ENCODE results near the gene FLYWCH1. TPM values are rescaled to one million over a fixed set of nuclear protein-coding genes. Genes with fewer than 3 reads are reported as not detected.

The FLYWCH1 gene
- total and polyA plus RNA-seq, 2 of the 8 experiments (the other 6 are each of a cell fraction or from before 2014, with no cell fraction given) = 12.4 to 23.5 TPM

- H3K4me3 ChIP-seq (ENCODE audit: extremely low read depth in 1 of 4, insufficient read depth in 2 of 4, low read depth in 3 of 4, low read length in 4 of 4) = no peak overlapping the region
- peak overlapping the region in 1 of 2 experiments; percentile 100; a peak in 1 of 4 replicates for H3K4me2 ChIP-seq (ENCODE audit: insufficient read depth in 1 of 2, low read depth in 2 of 2, low read length in 2 of 2)
- H3K9ac ChIP-seq (replicated peaks in 1 of 4; ENCODE audit: extremely low read depth in 1 of 4, low read depth in 3 of 4, low read length in 3 of 4) = no peak overlapping the region
- no peak overlapping the region for H3K4ac ChIP-seq (replicated peaks; ENCODE audit: insufficient read length, low read depth, low read length)
- peaks cover 0 to 6% (median 2%) of the 10 kb centered on the region in 4 experiments; a peak in 3 of 7 replicates for H3K4me1 ChIP-seq (replicated peaks in 1 of 4; ENCODE audit: control insufficient read depth in 3 of 4, insufficient read depth in 4 of 4, low read length in 3 of 4)
- H3K79me1 ChIP-seq (ENCODE audit: low read depth, low read length) = no peaks in the 10 kb centered on the region; the same call in 1 of the 2 replicates
- H3K27me3 ChIP-seq (replicated peaks in 1 of 4; ENCODE audit: control insufficient read depth in 3 of 4, extremely low read depth in 1 of 4, insufficient read depth in 3 of 4, low read length in 3 of 4) = peaks cover 0 to 9% (median 8%) of the 10 kb centered on the region in 4 experiments; a peak in 5 of 7 replicates
- no peak overlapping the region for H3K18ac ChIP-seq (ENCODE audit: extremely low read depth, low read length)
- H2AFZ ChIP-seq (ENCODE audit: low read length) = no peak overlapping the region
- H3K14ac ChIP-seq (ENCODE audit: insufficient read length) = no peak overlapping the region
- H2BK5ac ChIP-seq (ENCODE audit: low read depth, low read length) = no peak overlapping the region
- POLR2A ChIA-PET (ENCODE audit: partially characterized antibody) = interaction anchor here (2.6 kb wide), 1 partner anchor 162 kb away, joined by 11 read pairs; the partner anchor contains the start of gene SRRM2
- H3K27ac ChIP-seq (ENCODE audit: low read depth, low read length) = no peak overlapping the region
- H2BK20ac ChIP-seq (ENCODE audit: low read length) = no peak overlapping the region
- H3K9me3 ChIP-seq (ENCODE audit: insufficient read depth in 2 of 2, low read depth in 1 of 2, low read length in 1 of 2) = no peaks in the 10 kb centered on the region
- H3K23me2 ChIP-seq (ENCODE audit: low read depth, low read length) = peaks cover 13% of the 10 kb centered on the region
- no peak overlapping the region for H4K8ac ChIP-seq (ENCODE audit: extremely low read depth, insufficient read depth, low read length)
- H4K20me1 ChIP-seq (replicated peaks in 1 of 2; ENCODE audit: control insufficient read depth in 1 of 2, insufficient read depth in 2 of 2, low read length in 2 of 2) = no peaks in the 10 kb centered on the region
- peaks cover 0 to 4% (median 0%) of the 10 kb centered on the region in 4 experiments; a peak in 1 of 8 replicates for H3K36me3 ChIP-seq (ENCODE audit: control insufficient read depth in 2 of 4, insufficient read depth in 4 of 4, low read length in 3 of 4)
- CTCF ChIA-PET (ENCODE audit: partially characterized antibody) = interaction anchor here (1.1 to 9.9 kb wide), 6 partner anchors 10 to 75 kb away, joined by 3 to 98 read pairs (median 8); partner anchors contain the start of gene FLYWCH2
- no peak overlapping the region for H4K5ac ChIP-seq (ENCODE audit: insufficient read length, low read depth, low read length)
- H2AK5ac ChIP-seq (ENCODE audit: low read depth, low read length) = no peak overlapping the region
- peaks cover 0 to 2% of the 10 kb centered on the region in 2 experiments; a peak in 1 of 4 replicates for H3K79me2 ChIP-seq (ENCODE audit: control insufficient read depth in 1 of 2, insufficient read depth in 2 of 2, low read length in 2 of 2)
- no peak overlapping the region for H2BK12ac ChIP-seq (ENCODE audit: low read depth, low read length)
- H4K91ac ChIP-seq (replicated peaks; ENCODE audit: insufficient read length, low read length) = no peak overlapping the region
- H2BK120ac ChIP-seq (replicated peaks; ENCODE audit: low read depth, low read length) = no peak overlapping the region
- H2BK15ac ChIP-seq (ENCODE audit: low read length) = no peak overlapping the region
- WGBS, 2 experiments (ENCODE audit: extremely low coverage in 1 of 2, insufficient coverage in 1 of 2, insufficient read length in 1 of 2, insufficient replicate concordance in 2 of 2, low coverage in 1 of 2, low lambda C conversion rate in 2 of 2, missing lambda C conversion rate in 1 of 2) = 83% methylated on average over 7 of the region's 7 CpGs; no CpG with 5 or more reads in 1 of the 2 experiments
- no peak for FAIRE-seq
- H3K56ac ChIP-seq (replicated peaks; ENCODE audit: insufficient read length, low read depth, low read length) = no peak overlapping the region
- DNase-seq (ENCODE audit: low read depth in 1 of 2, low spot score in 2 of 2) = no peak
- H3K23ac ChIP-seq (ENCODE audit: insufficient read length) = no peak overlapping the region
- TF ChIP-seq POU5F1 (IDR thresholded peaks at IDR 0.05; ENCODE audit: low read depth, low read length) = no peak
- TF ChIP-seq POLR2AphosphoS5 (IDR thresholded peaks at IDR 0.05; ENCODE audit: low read depth, low read length) = no peak
- no peak for TF ChIP-seq KDM1A (IDR thresholded peaks at IDR 0.05; ENCODE audit: borderline replicate concordance, low read length)
- TF ChIP-seq GABPA (IDR thresholded peaks at IDR 0.05; ENCODE audit: borderline replicate concordance, insufficient read depth, low read length) = no peak
- TF ChIP-seq TCF12 (IDR thresholded peaks at IDR 0.05; ENCODE audit: low read depth, low read length) = no peak
- TF ChIP-seq EZH2 (IDR thresholded peaks at IDR 0.05; ENCODE audit: low read depth, low read length, severe bottlenecking) = no peak
- TF ChIP-seq BCL11A (IDR thresholded peaks at IDR 0.05; ENCODE audit: low read depth in 2 of 2, low read length in 2 of 2) = no peak
- TF ChIP-seq SP2 (IDR thresholded peaks at IDR 0.05; ENCODE audit: low read length) = no peak
- no peak for TF ChIP-seq CREB1 (IDR thresholded peaks at IDR 0.05)
- TF ChIP-seq POLR2A (IDR thresholded peaks at IDR 0.05; ENCODE audit: control extremely low read depth in 1 of 2, low read depth in 2 of 2, low read length in 2 of 2) = no peak
- TF ChIP-seq SAP30 (IDR thresholded peaks at IDR 0.05; ENCODE audit: insufficient read depth, insufficient replicate concordance, low read length) = no peak
- no peak for TF ChIP-seq KDM4A (IDR thresholded peaks at IDR 0.05; ENCODE audit: low read depth, low read length, severe bottlenecking)
- no peak for TF ChIP-seq PHF8 (conservative IDR thresholded peaks at IDR 0.05; ENCODE audit: low read depth, low read length)
- no peak for TF ChIP-seq CTBP2 (IDR thresholded peaks at IDR 0.05; ENCODE audit: borderline replicate concordance, insufficient read depth, insufficient read length, low read length)
These were observed 1.9 kb downstream of the FLYWCH1 start for GRCh38 chr16:2913603-2914002.

Measured in H1 (cell line).